Calu3 (cell line): ENCODE results near the gene ALPK1. TPM values are rescaled to one million over a fixed set of nuclear protein-coding genes. Genes with fewer than 3 reads are reported as not detected.
"Not testable (repeated sequence)": the region's sequence is repeated elsewhere in the genome, so short reads cannot be mapped to it uniquely, and the experiment has no call there.

Source experiments
- BruUV-seq: library from RNA; stranded (reverse); fragments of 400-500 nt; replicated peaks from 2 replicates; lab custom pipeline; 2021; lab: Mats Ljungman, UMichigan
- CTCF ChIA-PET: fragments of 300-600 bp; sonication (Branson Sonifier 250); formaldehyde crosslinking; loops from one replicate; lab custom pipeline; 2022; ENCODE audit warnings: antibody characterized with exemption; lab: Charles Lee
- DNase-seq: peaks from one replicate; pipeline ENCODE4 v3.0.0; 2022
- H3K27ac Mint-ChIP-seq: one replicate; pipeline ENCODE4 v1.8.0; 2022; ENCODE audit warnings: mixed read lengths; ENCODE audit not compliant: unreplicated experiment
- H3K27me3 Mint-ChIP-seq: one replicate; pipeline ENCODE4 v1.8.0; 2022; ENCODE audit warnings: mixed read lengths; ENCODE audit not compliant: unreplicated experiment
- H3K36me3 Mint-ChIP-seq: one replicate; pipeline ENCODE4 v1.8.0; 2022; ENCODE audit warnings: mild to moderate bottlenecking, moderate library complexity, mixed read lengths; ENCODE audit not compliant: insufficient read depth, unreplicated experiment
- H3K4me1 Mint-ChIP-seq: one replicate; pipeline ENCODE4 v1.8.0; 2022; ENCODE audit warnings: mild to moderate bottlenecking, low read depth, mixed read lengths; ENCODE audit not compliant: unreplicated experiment
- H3K4me3 Mint-ChIP-seq: one replicate; pipeline ENCODE4 v1.8.0; 2022; ENCODE audit warnings: mild to moderate bottlenecking, low read depth, moderate library complexity, mixed read lengths; ENCODE audit not compliant: unreplicated experiment
- H3K9me3 Mint-ChIP-seq: one replicate; pipeline ENCODE4 v1.8.0; 2022; ENCODE audit warnings: low read depth, mixed read lengths; ENCODE audit not compliant: unreplicated experiment
- CTCF ChIP-seq: fragments of 200-600 bp; IDR thresholded peaks from one replicate; pipeline ENCODE4 v1.8.0; 2022; ENCODE audit warnings: antibody characterized with exemption; ENCODE audit not compliant: unreplicated experiment
- intact Hi-C: fragments of 100-400 bp; cut with micrococcal nuclease; formaldehyde crosslinking; loops from one replicate; pipeline ENCODE4 v1.10.0; 2022; ENCODE audit not compliant: unreplicated experiment
- total RNA-seq: library from RNA; stranded (reverse); gene quantifications from 2 replicates; pipeline ENCODE4 v1.2.3, GENCODE V29; 2022

Gene ALPK1
- total RNA-seq, 1 experiment from 2014 or later, result 17.1 TPM

- Mint-ChIP-seq H3K4me1 (peaks cover 1% of the 10 kb centered on the region), H3K27ac (no peak overlapping the region)
- intact Hi-C loops, result no loop called here
Measured at GRCh38 chr4:112277705-112278448, 19.3 kb upstream of the ALPK1 start.

DNA sequence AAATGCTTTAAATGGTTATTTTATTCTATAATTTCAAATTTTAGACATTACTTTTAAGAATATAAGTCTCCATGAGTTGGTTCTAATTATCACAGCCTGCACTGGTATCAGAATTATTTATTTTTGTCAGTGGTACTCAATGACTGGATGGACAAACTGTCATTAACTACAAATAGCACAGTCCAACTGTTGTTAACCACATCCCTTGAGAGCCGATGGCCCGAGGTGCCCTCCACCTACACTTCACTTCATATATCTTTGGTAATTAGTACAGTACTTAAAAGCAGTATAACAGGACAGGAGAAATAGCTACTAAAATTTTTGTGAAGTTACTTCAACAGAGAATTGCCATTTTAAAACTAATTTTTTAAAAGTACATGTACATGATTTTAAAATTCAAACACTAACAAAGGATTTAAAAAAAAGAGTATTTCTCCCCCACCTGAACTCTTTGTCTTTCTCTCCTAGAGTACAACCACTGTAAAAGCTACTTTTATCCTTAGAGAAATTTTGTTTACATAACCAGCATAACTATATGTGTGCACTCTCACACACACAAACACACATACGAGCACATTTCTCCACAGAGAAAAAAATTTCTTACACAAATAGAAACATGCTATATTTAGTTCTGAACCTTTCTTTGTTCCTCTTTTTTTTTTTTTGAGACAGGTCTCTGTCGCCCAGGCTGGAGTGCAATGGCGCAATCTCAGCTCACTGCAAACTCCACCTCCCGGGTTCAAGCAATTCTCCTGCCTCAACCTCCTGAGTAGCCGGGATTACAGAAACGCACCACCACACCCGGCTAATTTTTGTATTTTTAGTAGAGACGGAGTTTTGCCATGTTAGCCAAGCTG, 17.9 kb upstream of the ALPK1 start:
- no peaks in the 10 kb centered on the region for H3K9me3 Mint-ChIP-seq
- DNase-seq, result no peak
- peaks cover 14% of the 10 kb centered on the region for H3K4me1 Mint-ChIP-seq
- H3K4me3 Mint-ChIP-seq, result no peak overlapping the region
- intact Hi-C loops, result no loop called here
- no TSS peak for BruUV-seq
- H3K36me3 Mint-ChIP-seq, result peaks cover 4% of the 10 kb centered on the region
- CTCF ChIA-PET, result no interaction called here
- H3K27ac Mint-ChIP-seq, result no peak overlapping the region
- no peak for TF ChIP-seq CTCF
- no peaks in the 10 kb centered on the region for H3K27me3 Mint-ChIP-seq

More at GRCh38 chr4:112277705-112278448, 19.3 kb upstream of the ALPK1 start:
- H3K36me3 Mint-ChIP-seq, result no peaks in the 10 kb centered on the region
- no peak for TF ChIP-seq CTCF
- H3K9me3 Mint-ChIP-seq, result no peaks in the 10 kb centered on the region
- no peak for DNase-seq
- CTCF ChIA-PET, result no interaction called here
- no peak overlapping the region for H3K4me3 Mint-ChIP-seq
- no TSS peak for BruUV-seq
- H3K27me3 Mint-ChIP-seq, result no peaks in the 10 kb centered on the region

GRCh38 chr4:112279882-112280315, 17.3 kb upstream of the ALPK1 start:
- no peak for DNase-seq
- intact Hi-C loops, result no loop called here
- no peaks in the 10 kb centered on the region for H3K9me3 Mint-ChIP-seq
- BruUV-seq, result no TSS peak
- H3K27me3 Mint-ChIP-seq, result no peaks in the 10 kb centered on the region
- H3K4me1 Mint-ChIP-seq, result peaks cover 15% of the 10 kb centered on the region
- H3K4me3 Mint-ChIP-seq, result no peak overlapping the region
- H3K27ac Mint-ChIP-seq, result no peak overlapping the region
- H3K36me3 Mint-ChIP-seq, result peaks cover 10% of the 10 kb centered on the region
- TF ChIP-seq CTCF, result no peak
- CTCF ChIA-PET, result no interaction called here

GRCh38 chr4:112280386-112281056, 16.6 kb upstream of the ALPK1 start:
- no peak for DNase-seq
- Mint-ChIP-seq H3K4me3 (no peak overlapping the region), H3K36me3 (peaks cover 17% of the 10 kb centered on the region), H3K4me1 (peaks cover 15% of the 10 kb centered on the region), H3K9me3 (no peaks in the 10 kb centered on the region), H3K27ac (no peak overlapping the region), H3K27me3 (no peaks in the 10 kb centered on the region)
- no TSS peak for BruUV-seq
- intact Hi-C loops, result no loop called here
- CTCF ChIA-PET, result no interaction called here
- TF ChIP-seq CTCF, result no peak

- H3K9me3 Mint-ChIP-seq, CTCF ChIA-PET, H3K4me3 Mint-ChIP-seq, H3K27ac Mint-ChIP-seq, DNase-seq, H3K27me3 Mint-ChIP-seq, BruUV-seq, intact Hi-C loops: not testable (repeated sequence)
- Mint-ChIP-seq H3K4me1 (peaks cover 15% of the 10 kb centered on the region), H3K36me3 (peaks cover 24% of the 10 kb centered on the region)
Measured at GRCh38 chr4:112281895-112282398, 15.2 kb upstream of the ALPK1 start.
